SU-DHL-6 (cell line): Measurements from ENCODE around the gene SLC9A7.

Experiments used
- H2AFZ ChIP-seq: fragments of 200-600 bp; sonication (generic); 2 replicates; pipeline ENCODE4 v1.6.1; 2014; ENCODE audit warnings: low read depth, mild to moderate bottlenecking, moderate library complexity, mixed read lengths, antibody characterized with exemption, low read length; ENCODE audit not compliant: severe bottlenecking
- H3F3A ChIP-seq: fragments of 200-600 bp; shearing (Covaris generic); 2 replicates; pipeline ENCODE4 v1.6.0; 2016; ENCODE audit warnings: antibody characterized with exemption, mild to moderate bottlenecking; ENCODE audit not compliant: insufficient read depth
- H3K27ac ChIP-seq: fragments of 200-600 bp; sonication (generic); 2 replicates; pipeline ENCODE4 v1.5.1; 2016; ENCODE audit warnings: low read depth, mild to moderate bottlenecking, low read length, moderate library complexity, mixed read lengths
- H3K27me3 ChIP-seq: fragments of 200-600 bp; sonication (generic), shearing (Covaris generic); 2 replicates; pipeline ENCODE4 v1.6.0; 2014; ENCODE audit warnings: mild to moderate bottlenecking, low read length
- H3K36me3 ChIP-seq: fragments of 200-600 bp; sonication (generic); 2 replicates; pipeline ENCODE4 v1.6.1; 2014; ENCODE audit warnings: mild to moderate bottlenecking, low read length, mixed read lengths
- H3K4me2 ChIP-seq: fragments of 300-600, 200-600 bp; shearing (Covaris generic), sonication (generic); 2 replicates; pipeline ENCODE4 v1.6.0; 2014; ENCODE audit warnings: low read length, low read depth, mild to moderate bottlenecking; ENCODE audit not compliant: poor library complexity, severe bottlenecking
- H3K4me3 ChIP-seq: fragments of 200-600 bp; sonication (generic); 2 replicates; pipeline ENCODE4 v1.5.1; 2014; ENCODE audit warnings: antibody characterized with exemption, low read length, mild to moderate bottlenecking, mixed read lengths; ENCODE audit not compliant: insufficient read depth, poor library complexity, severe bottlenecking
- H3K79me2 ChIP-seq: fragments of 200-600 bp; sonication (generic); 2 replicates; pipeline ENCODE4 v1.6.1; 2014; ENCODE audit warnings: mild to moderate bottlenecking, low read length, moderate library complexity; ENCODE audit not compliant: insufficient read depth
- H3K9ac ChIP-seq: fragments of 200-600 bp; sonication (generic); 2 replicates; pipeline ENCODE4 v1.7.0; 2014; ENCODE audit warnings: mild to moderate bottlenecking, low read length
- H3K9me2 ChIP-seq: fragments of 200-600 bp; sonication (generic); replicated peaks from 2 replicates; pipeline ENCODE4 v1.6.1; 2014; ENCODE audit warnings: low read length; ENCODE audit not compliant: insufficient read depth
- H3K9me3 ChIP-seq: fragments of 200-600 bp; sonication (generic); 2 replicates; pipeline ENCODE4 v1.6.1; 2014; ENCODE audit warnings: low read length, mixed read lengths; ENCODE audit not compliant: insufficient read depth
- H4K20me1 ChIP-seq: fragments of 200-600 bp; sonication (generic); 2 replicates; pipeline ENCODE4 v1.6.1; 2014; ENCODE audit warnings: low read depth, mild to moderate bottlenecking, antibody characterized with exemption, low read length, moderate library complexity, mixed read lengths
- CTCF ChIP-seq: fragments of 200-600 bp; sonication (generic); IDR thresholded peaks from one replicate; pipeline ENCODE4 v1.5.1; 2017; ENCODE audit warnings: antibody characterized with exemption, mild to moderate bottlenecking, low read length, moderate library complexity; ENCODE audit not compliant: insufficient read depth, poor library complexity, severe bottlenecking
- EZH2phosphoT487 ChIP-seq: fragments of 200-600 bp; sonication (generic), shearing (Covaris generic); conservative IDR thresholded peaks from 2 replicates; pipeline ENCODE4 v1.6.1; 2018; ENCODE audit warnings: mild to moderate bottlenecking, antibody characterized with exemption, low read length, moderate library complexity, mixed read lengths

The SLC9A7 gene

GRCh38 chrX:46757593-46757992, 1.3 kb downstream of the SLC9A7 start:
- peaks cover 22% of the 10 kb centered on the region for H3F3A ChIP-seq
- H3K27ac ChIP-seq = peak overlapping the region; percentile 92
- H3K9me2 ChIP-seq = no peaks in the 10 kb centered on the region
- no peaks in the 10 kb centered on the region for H3K27me3 ChIP-seq
- peak overlapping the region; percentile 67 for H3K9ac ChIP-seq
- H2AFZ ChIP-seq = no peak overlapping the region
- peak overlapping the region; percentile 92 for H3K4me2 ChIP-seq
- H3K36me3 ChIP-seq = no peaks in the 10 kb centered on the region
- TF ChIP-seq EZH2phosphoT487 (no peak), CTCF (no peak)
- no peaks in the 10 kb centered on the region for H3K9me3 ChIP-seq
- peaks cover 57% of the 10 kb centered on the region for H3K79me2 ChIP-seq
- peaks cover 3% of the 10 kb centered on the region; the same call in 1 of the 2 replicates for H4K20me1 ChIP-seq
- H3K4me3 ChIP-seq = peak overlapping the region; percentile 57

GRCh38 chrX:46757052-46757451, 1.9 kb downstream of the SLC9A7 start:
- peaks cover 26% of the 10 kb centered on the region for H3F3A ChIP-seq
- peak overlapping the region; percentile 57 for H3K4me3 ChIP-seq
- H3K9me3 ChIP-seq = no peaks in the 10 kb centered on the region
- H3K27me3 ChIP-seq = no peaks in the 10 kb centered on the region
- no peaks in the 10 kb centered on the region for H3K9me2 ChIP-seq
- peaks cover 63% of the 10 kb centered on the region for H3K79me2 ChIP-seq
- H3K36me3 ChIP-seq = no peaks in the 10 kb centered on the region
- no peak overlapping the region for H2AFZ ChIP-seq
- H3K9ac ChIP-seq = peak overlapping the region; percentile 67
- H4K20me1 ChIP-seq = peaks cover 3% of the 10 kb centered on the region; the same call in 1 of the 2 replicates
- no peak for TF ChIP-seq EZH2phosphoT487
- TF ChIP-seq CTCF = no peak
- peak overlapping the region; percentile 92 for H3K27ac ChIP-seq
- H3K4me2 ChIP-seq = peak overlapping the region; percentile 92

- H3K36me3 ChIP-seq = no peaks in the 10 kb centered on the region
- peak overlapping the region; percentile 92 for H3K4me2 ChIP-seq
- peak overlapping the region; percentile 92 for H3K27ac ChIP-seq
- no peaks in the 10 kb centered on the region for H3K9me3 ChIP-seq
- TF ChIP-seq EZH2phosphoT487 = no peak
- no peak for TF ChIP-seq CTCF
- H3K79me2 ChIP-seq = peaks cover 76% of the 10 kb centered on the region
- H3K9ac ChIP-seq = peak overlapping the region; percentile 67
- peaks cover 26% of the 10 kb centered on the region for H3F3A ChIP-seq
- no peaks in the 10 kb centered on the region for H3K27me3 ChIP-seq
- H4K20me1 ChIP-seq = peaks cover 3% of the 10 kb centered on the region; the same call in 1 of the 2 replicates
- H3K9me2 ChIP-seq = no peaks in the 10 kb centered on the region
- peak overlapping the region; percentile 57 for H3K4me3 ChIP-seq
- H2AFZ ChIP-seq = no peak overlapping the region
Measured at GRCh38 chrX:46755671-46756070, 3.2 kb downstream of the SLC9A7 start.
